HG03378 (cell line): ENCODE results near the gene PAK1.
"Not testable (repeated sequence)": the region's sequence is repeated elsewhere in the genome, so short reads cannot be mapped to it uniquely, and the experiment has no call there.

ENCODE experiments used
- ATAC-seq: cut with Tn5 transposase; IDR thresholded peaks from one replicate; pipeline ENCODE4 v1.9.1; 2021; ENCODE audit warnings: mild to moderate bottlenecking, moderate library complexity; ENCODE audit not compliant: unreplicated experiment

PAK1 gene

GRCh38 chr11:77473801-77474683 lies at the start of gene PAK1:
Gene PAK1, minus strand, starts transcription at chr11:77474094. Its CDS starts 81,574 bp downstream, at chr11:77392520.
- ATAC-seq, result peak; percentile 64

GRCh38 chr11:77522215-77522614 lies 48.3 kb upstream of the PAK1 start:
- no peak for ATAC-seq

GRCh38 chr11:77519847-77520246 lies 46.0 kb upstream of the PAK1 start:
- no peak for ATAC-seq

- no peak for ATAC-seq
Measured at GRCh38 chr11:77518471-77518870, 44.6 kb upstream of the PAK1 start.

DNA sequence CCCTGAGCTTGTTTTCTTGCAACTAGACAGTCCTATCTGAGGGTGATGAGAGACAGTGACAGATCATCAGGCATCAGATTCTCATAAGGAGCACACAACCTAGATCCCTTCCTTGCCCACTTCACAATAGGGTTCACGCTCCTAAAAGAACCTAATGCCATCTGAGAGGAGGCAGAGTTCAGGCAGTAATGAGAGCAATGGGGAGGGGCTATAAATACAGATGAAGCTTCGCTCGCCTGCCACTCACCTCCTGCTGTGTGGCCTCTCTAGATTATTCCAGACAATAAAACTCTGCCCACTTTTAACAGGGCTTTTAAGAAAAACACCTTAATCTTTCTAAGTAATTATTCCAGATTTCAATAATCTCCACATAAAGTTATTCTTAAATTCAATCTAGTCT lies 43.9 kb upstream of the PAK1 start:
- no peak for ATAC-seq

DNA sequence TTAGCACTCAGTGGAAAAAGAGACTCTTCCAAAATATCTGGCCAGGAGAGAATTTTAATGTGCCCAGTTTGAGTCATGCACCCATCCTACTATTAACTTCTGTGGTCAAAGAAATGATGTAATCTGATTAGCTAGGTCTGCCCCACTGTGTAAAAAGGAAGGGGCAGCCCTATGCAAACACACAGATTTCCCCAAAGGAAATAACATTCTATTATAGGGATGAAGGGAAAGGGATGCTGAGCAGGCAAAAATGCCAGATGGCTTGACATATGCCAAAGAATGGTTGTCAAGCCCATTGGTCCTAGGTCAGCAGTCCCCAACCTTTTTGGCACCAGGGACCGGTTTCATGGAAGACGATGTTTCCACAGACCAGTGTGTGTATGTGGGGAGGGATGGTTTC lies 43.3 kb upstream of the PAK1 start:
- ATAC-seq, result no peak

GRCh38 chr11:77515483-77515882 lies 41.6 kb upstream of the PAK1 start:
- no peak for ATAC-seq

GRCh38 chr11:77515063-77515462 lies 41.2 kb upstream of the PAK1 start:
- no peak for ATAC-seq

DNA sequence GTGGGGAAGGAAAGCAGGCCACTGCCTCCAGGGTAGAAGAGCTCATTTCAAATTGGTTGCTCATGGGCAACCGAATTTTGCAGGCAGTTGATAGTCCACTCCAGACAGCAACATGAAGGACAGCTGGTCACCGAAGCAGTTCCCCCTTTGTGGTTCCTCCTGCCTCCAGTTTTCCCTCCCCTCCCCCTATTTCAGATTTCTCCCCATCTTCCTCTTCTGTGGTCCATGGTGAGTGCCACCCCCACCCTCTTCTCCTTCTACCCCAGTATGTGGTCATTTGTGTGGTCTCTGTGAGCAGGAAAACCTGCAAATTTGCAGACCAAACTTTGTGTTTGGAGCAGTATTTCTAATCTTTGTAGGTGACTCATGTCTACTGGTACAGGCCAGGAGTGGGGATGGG lies 38.2 kb upstream of the PAK1 start:
- no peak for ATAC-seq

DNA sequence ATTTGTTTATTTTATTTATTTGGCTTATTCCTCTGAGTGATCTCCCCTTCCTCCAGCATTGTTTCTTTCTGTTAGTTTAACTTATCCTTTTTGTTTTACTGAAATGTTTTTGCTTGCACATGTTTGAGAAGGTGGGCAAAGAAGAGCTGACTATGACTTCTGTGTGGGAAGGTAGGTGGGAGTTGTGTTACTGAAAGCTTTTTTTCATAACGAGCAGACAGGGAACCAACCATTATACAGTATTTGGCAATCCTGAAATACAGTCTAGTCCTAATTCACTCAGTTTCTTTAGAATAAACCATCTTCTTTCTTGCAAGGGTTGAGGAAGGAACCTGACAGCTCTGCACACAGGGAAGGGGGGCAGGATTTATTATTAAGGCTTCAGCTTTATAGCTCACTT lies 37.0 kb upstream of the PAK1 start:
- no peak for ATAC-seq

- ATAC-seq, result no peak
Measured at GRCh38 chr11:77510095-77510494, 36.2 kb upstream of the PAK1 start.

DNA sequence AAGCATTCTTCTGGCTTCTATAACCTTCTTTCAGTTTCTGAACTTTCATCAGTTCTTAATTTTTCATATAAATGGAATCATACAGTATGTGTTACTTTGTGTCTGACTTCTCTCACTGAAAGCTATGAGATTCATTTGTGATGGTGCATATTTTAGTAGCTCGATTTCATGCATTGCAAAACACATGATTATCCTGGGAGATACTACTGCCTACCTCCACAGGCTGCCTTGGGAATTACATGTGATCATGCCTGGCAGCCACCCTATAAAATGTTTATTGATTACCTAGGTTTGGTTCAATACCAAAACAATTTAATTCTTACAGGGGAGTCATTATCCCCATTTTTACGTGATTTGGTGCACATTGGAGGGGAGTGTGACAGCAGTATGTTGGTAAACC lies 34.1 kb upstream of the PAK1 start:
- no peak for ATAC-seq

DNA sequence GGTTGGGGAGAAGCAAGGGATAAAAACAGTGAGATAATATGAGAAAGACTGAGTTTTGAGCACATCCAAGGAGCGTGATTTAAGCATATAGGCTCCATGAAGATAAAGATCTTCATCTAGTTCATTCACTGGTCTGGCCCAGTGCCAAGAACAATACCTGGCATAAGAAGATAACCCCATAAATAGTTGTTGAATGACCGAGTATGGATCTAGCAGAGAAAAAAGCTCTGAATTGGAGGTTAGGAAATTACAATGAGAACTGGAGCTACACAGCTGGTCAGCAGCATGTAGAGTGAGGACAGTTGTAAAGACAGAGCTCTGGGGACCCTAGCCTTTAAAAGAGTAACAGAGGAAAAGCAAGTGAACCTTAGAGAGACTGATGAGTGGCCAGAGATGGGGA lies 33.0 kb upstream of the PAK1 start:
- ATAC-seq, result no peak

GRCh38 chr11:77505956-77506355 lies 32.1 kb upstream of the PAK1 start:
- ATAC-seq, result no peak

GRCh38 chr11:77503006-77503405 lies 29.1 kb upstream of the PAK1 start:
- ATAC-seq, result no peak

DNA sequence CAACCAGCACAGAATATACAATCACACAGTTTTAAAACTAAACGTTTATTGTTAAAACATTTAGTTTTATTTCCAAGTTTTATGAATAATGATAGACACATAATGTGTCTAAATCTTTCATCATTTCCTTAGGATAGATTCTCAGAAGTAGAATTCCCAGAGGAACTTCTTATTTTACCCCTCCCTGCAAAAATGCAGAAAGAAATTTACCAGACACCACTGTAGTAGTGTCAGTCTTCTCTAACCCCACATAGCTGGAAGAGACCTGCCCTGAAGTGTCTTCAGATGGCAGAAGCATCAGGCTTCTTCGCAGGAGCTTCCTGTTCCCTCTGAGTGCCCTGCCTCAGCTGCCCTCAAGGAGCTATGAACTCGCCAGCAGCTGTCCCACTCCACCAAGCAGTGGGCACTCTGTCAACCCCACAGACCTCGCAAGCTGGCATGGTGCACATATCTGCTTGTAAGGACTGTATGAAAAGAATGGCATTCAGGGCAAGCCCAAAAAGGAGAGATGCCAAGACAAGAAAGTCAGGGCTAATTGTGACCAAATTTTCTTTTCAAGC lies 28.5 kb upstream of the PAK1 start:
- ATAC-seq, result no peak

- ATAC-seq, result no peak
Measured at GRCh38 chr11:77501758-77502157, 27.9 kb upstream of the PAK1 start.

- no peak for ATAC-seq
Measured at GRCh38 chr11:77497368-77497767, 23.5 kb upstream of the PAK1 start.

DNA sequence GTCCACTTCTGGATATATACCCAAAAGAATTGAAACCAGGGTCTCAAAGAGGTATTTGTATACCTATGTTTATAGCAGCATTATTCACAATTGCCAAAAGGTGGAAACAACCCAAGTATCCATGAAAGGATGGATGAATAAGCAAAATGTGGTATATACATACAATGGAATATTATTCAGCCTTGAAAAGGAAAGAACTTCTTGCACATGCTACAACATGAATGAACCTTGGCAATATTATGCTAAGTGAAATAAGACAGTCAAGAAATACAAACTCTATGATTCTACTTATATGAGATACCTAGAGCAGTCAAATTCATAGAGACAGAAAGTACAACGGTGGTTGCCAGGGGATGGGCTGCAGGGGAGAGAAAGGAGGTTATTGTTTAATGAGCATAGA lies 21.6 kb upstream of the PAK1 start:
- no peak for ATAC-seq

- ATAC-seq, result not testable (repeated sequence)
Measured at GRCh38 chr11:77490035-77490434, 16.1 kb upstream of the PAK1 start.

DNA sequence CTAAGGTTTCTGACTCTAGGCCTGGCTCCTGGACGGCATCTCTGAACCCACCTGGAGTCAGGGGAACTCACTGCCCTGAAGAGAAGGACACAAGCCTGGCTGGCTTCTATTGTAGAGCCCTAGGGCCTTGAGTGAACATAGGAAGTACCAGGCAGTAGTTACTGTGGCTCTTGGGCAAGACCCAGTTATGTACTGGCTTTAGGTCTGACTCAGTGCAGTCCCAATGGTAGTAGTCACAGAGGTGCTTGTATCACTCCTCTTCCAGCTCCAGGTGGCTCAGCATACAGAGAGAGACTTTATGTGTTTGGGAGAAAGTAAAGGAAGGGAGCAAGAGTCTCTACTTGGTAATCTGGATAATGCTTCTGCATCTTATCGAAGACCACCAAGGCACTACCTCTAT lies 13.9 kb upstream of the PAK1 start:
- ATAC-seq, result no peak

GRCh38 chr11:77479746-77480352 lies 6.0 kb upstream of the PAK1 start:
- no peak for ATAC-seq
